DOHH2 (cell line): ENCODE measurements around the gene NLK.

Experiments
- H3F3A ChIP-seq: fragments of 200-600 bp; sonication (generic), shearing (Covaris generic); 2 replicates; pipeline ENCODE4 v1.6.0; 2016; ENCODE audit warnings: antibody characterized with exemption, mild to moderate bottlenecking; ENCODE audit not compliant: control insufficient read depth, insufficient read depth
- H3K27ac ChIP-seq: fragments of 200-600 bp; sonication (generic); 2 replicates; pipeline ENCODE4 v1.5.1; 2014; ENCODE audit warnings: low read depth, mild to moderate bottlenecking, low read length, moderate library complexity
- H3K27me3 ChIP-seq: fragments of 200-600 bp; sonication (generic); 2 replicates; pipeline ENCODE4 v1.6.1; 2014; ENCODE audit warnings: mild to moderate bottlenecking, low read length, mixed read lengths; ENCODE audit not compliant: control insufficient read depth
- H3K36me3 ChIP-seq: fragments of 200-600 bp; sonication (generic); 2 replicates; pipeline ENCODE4 v1.6.1; 2014; ENCODE audit warnings: mild to moderate bottlenecking, low read length, moderate library complexity, mixed read lengths; ENCODE audit not compliant: control insufficient read depth
- H3K4me1 ChIP-seq: fragments of 200-600 bp; sonication (generic); 2 replicates; pipeline ENCODE4 v1.6.1; 2014; ENCODE audit warnings: mild to moderate bottlenecking, low read length, mixed read lengths; ENCODE audit not compliant: control insufficient read depth
- H3K4me2 ChIP-seq: fragments of 200-600 bp; sonication (generic); 2 replicates; pipeline ENCODE4 v1.6.0; 2014; ENCODE audit warnings: mild to moderate bottlenecking, low read length, moderate library complexity
- H3K4me3 ChIP-seq: fragments of 200-600 bp; sonication (generic); 2 replicates; pipeline ENCODE4 v1.5.1; 2014; ENCODE audit warnings: mild to moderate bottlenecking, low read length, mixed read lengths
- H3K79me2 ChIP-seq: fragments of 200-600 bp; sonication (generic); 2 replicates; pipeline ENCODE4 v1.6.1; 2014; ENCODE audit warnings: mild to moderate bottlenecking, low read length, mixed read lengths; ENCODE audit not compliant: control insufficient read depth
- H3K9me2 ChIP-seq: fragments of 200-600 bp; sonication (generic); replicated peaks from 2 replicates; pipeline ENCODE4 v1.6.1; 2014; ENCODE audit warnings: mild to moderate bottlenecking, low read length, mixed read lengths; ENCODE audit not compliant: control insufficient read depth
- H3K9me3 ChIP-seq: fragments of 200-600 bp; sonication (generic); 2 replicates; pipeline ENCODE4 v1.6.1; 2014; ENCODE audit warnings: antibody characterized with exemption, low read length, mixed read lengths; ENCODE audit not compliant: control insufficient read depth, insufficient read depth
- H4K20me1 ChIP-seq: fragments of 200-600 bp; sonication (generic); 2 replicates; pipeline ENCODE4 v1.6.0; 2014; ENCODE audit warnings: low read depth, mild to moderate bottlenecking, antibody characterized with exemption, low read length, moderate library complexity; ENCODE audit not compliant: control insufficient read depth, insufficient read depth
- EZH2phosphoT487 ChIP-seq: fragments of 200-600 bp; sonication (generic); IDR thresholded peaks from 2 replicates; pipeline ENCODE4 v1.6.1; 2017; ENCODE audit warnings: borderline replicate concordance, mild to moderate bottlenecking, antibody characterized with exemption, low read length, moderate library complexity, mixed read lengths
- TF ChIP-seq, protein P1 (sequence below): fragments of 200-600 bp; sonication (generic); IDR thresholded peaks from one replicate; pipeline ENCODE4 v1.5.1; 2014; ENCODE audit warnings: antibody characterized with exemption, mild to moderate bottlenecking, low read depth, low read length; ENCODE audit not compliant: poor library complexity, severe bottlenecking

The NLK gene

DNA sequence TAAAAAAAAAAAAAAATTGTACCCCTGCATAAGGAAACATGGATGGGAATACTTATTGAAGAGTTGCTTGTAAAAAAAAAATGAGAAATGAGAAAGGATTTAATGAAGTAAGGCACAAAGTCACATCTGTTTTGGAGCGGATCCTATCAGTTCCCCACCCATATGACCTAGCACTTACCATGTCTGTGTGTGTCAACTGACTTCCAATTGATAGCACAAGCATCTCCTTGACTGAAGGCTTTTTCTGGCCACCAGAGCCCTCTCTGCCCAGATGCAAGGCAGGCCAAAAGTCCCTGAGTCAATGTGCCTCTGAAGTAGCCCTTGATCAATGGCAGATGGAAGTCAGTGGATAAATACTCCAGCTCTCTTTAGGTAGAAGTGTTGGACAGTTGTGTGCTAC, 13.4 kb upstream of the NLK start:
- Histone ChIP-seq H3K4me1 (no peaks in the 10 kb centered on the region), H3K79me2 (no peaks in the 10 kb centered on the region), H3K27me3 (no peaks in the 10 kb centered on the region), H3K9me2 (no peaks in the 10 kb centered on the region), H3K4me2 (no peak overlapping the region), H3K27ac (no peak overlapping the region), H3K4me3 (no peak overlapping the region), H3K36me3 (no peaks in the 10 kb centered on the region), H4K20me1 (no peaks in the 10 kb centered on the region), H3F3A (no peaks in the 10 kb centered on the region), H3K9me3 (no peaks in the 10 kb centered on the region)
- TF ChIP-seq, protein P1, sequence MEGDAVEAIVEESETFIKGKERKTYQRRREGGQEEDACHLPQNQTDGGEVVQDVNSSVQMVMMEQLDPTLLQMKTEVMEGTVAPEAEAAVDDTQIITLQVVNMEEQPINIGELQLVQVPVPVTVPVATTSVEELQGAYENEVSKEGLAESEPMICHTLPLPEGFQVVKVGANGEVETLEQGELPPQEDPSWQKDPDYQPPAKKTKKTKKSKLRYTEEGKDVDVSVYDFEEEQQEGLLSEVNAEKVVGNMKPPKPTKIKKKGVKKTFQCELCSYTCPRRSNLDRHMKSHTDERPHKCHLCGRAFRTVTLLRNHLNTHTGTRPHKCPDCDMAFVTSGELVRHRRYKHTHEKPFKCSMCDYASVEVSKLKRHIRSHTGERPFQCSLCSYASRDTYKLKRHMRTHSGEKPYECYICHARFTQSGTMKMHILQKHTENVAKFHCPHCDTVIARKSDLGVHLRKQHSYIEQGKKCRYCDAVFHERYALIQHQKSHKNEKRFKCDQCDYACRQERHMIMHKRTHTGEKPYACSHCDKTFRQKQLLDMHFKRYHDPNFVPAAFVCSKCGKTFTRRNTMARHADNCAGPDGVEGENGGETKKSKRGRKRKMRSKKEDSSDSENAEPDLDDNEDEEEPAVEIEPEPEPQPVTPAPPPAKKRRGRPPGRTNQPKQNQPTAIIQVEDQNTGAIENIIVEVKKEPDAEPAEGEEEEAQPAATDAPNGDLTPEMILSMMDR: no peak
- TF ChIP-seq EZH2phosphoT487: no peak

DNA sequence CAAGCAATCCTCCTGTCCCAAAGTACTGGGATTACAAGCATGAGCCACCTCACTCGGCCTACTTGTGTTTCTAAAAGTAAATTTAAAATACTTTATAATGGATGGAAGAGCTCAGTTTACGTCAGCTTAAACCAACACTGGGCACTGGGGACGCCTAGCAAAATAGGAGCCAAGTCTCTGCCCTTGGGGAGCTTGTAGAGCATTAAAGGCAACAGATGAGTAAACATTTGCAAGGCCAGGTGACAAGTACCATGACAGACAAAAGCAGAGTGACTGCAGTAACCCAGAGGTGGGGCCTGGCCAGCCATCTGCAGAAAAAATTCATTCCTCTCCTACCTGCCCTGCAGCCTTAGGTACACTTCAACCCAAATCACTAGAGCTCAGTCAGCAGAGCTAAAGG, 12.1 kb upstream of the NLK start:
- H3K4me2 ChIP-seq: no peak overlapping the region
- no peaks in the 10 kb centered on the region for H4K20me1 ChIP-seq
- H3K4me1 ChIP-seq: no peaks in the 10 kb centered on the region
- no peak overlapping the region for H3K27ac ChIP-seq
- no peaks in the 10 kb centered on the region for H3F3A ChIP-seq
- H3K36me3 ChIP-seq: no peaks in the 10 kb centered on the region
- H3K9me3 ChIP-seq: no peaks in the 10 kb centered on the region
- no peaks in the 10 kb centered on the region for H3K9me2 ChIP-seq
- H3K79me2 ChIP-seq: no peaks in the 10 kb centered on the region
- H3K27me3 ChIP-seq: no peaks in the 10 kb centered on the region
- H3K4me3 ChIP-seq: no peak overlapping the region
- TF ChIP-seq, protein P1: no peak
- TF ChIP-seq EZH2phosphoT487: no peak

- Histone ChIP-seq H3K36me3 (no peaks in the 10 kb centered on the region), H3K27me3 (no peaks in the 10 kb centered on the region), H3K27ac (no peak overlapping the region), H3K4me3 (no peak overlapping the region), H4K20me1 (no peaks in the 10 kb centered on the region), H3F3A (no peaks in the 10 kb centered on the region), H3K4me2 (no peak overlapping the region), H3K79me2 (no peaks in the 10 kb centered on the region), H3K4me1 (no peaks in the 10 kb centered on the region), H3K9me2 (no peaks in the 10 kb centered on the region), H3K9me3 (no peaks in the 10 kb centered on the region)
- no peak for TF ChIP-seq EZH2phosphoT487
- TF ChIP-seq, protein P1: no peak
Observed at GRCh38 chr17:28031174-28031573, 11.3 kb upstream of the NLK start.
